ENCODE results near the gene GALNT17.

GALNT17 gene

GRCh38 chr7:71311576-71311975, 179.6 kb downstream of the GALNT17 start:
- Mint-ChIP-seq H3K9me3 (peaks cover 46% of the 10 kb centered on the region), H3K27me3 (ENCODE audit: low read depth, poor library complexity) (peaks cover 7% of the 10 kb centered on the region), H3K4me1 (peaks cover 35% of the 10 kb centered on the region), H3K27ac (no peak overlapping the region), H3K36me3 (ENCODE audit: low read depth) (peaks cover 6% of the 10 kb centered on the region), H3K4me3 (no peak overlapping the region)
- TF ChIP-seq, protein P1, sequence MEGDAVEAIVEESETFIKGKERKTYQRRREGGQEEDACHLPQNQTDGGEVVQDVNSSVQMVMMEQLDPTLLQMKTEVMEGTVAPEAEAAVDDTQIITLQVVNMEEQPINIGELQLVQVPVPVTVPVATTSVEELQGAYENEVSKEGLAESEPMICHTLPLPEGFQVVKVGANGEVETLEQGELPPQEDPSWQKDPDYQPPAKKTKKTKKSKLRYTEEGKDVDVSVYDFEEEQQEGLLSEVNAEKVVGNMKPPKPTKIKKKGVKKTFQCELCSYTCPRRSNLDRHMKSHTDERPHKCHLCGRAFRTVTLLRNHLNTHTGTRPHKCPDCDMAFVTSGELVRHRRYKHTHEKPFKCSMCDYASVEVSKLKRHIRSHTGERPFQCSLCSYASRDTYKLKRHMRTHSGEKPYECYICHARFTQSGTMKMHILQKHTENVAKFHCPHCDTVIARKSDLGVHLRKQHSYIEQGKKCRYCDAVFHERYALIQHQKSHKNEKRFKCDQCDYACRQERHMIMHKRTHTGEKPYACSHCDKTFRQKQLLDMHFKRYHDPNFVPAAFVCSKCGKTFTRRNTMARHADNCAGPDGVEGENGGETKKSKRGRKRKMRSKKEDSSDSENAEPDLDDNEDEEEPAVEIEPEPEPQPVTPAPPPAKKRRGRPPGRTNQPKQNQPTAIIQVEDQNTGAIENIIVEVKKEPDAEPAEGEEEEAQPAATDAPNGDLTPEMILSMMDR (IDR thresholded peaks at IDR 0.05): no peak
- DNase-seq: no peak

- no peak for DNase-seq
- Mint-ChIP-seq H3K36me3 (ENCODE audit: low read depth) (peaks cover 6% of the 10 kb centered on the region), H3K9me3 (peaks cover 46% of the 10 kb centered on the region), H3K4me1 (peaks cover 26% of the 10 kb centered on the region), H3K27me3 (ENCODE audit: low read depth, poor library complexity) (peaks cover 17% of the 10 kb centered on the region), H3K27ac (no peak overlapping the region), H3K4me3 (no peak overlapping the region)
- TF ChIP-seq, protein P1 (IDR thresholded peaks at IDR 0.05): no peak
Measured at GRCh38 chr7:71312755-71313490, 181.0 kb downstream of the GALNT17 start.

GRCh38 chr7:71313553-71313952, 181.6 kb downstream of the GALNT17 start:
- H3K4me3 Mint-ChIP-seq: no peak overlapping the region
- no peak overlapping the region for H3K27ac Mint-ChIP-seq
- DNase-seq: no peak
- H3K9me3 Mint-ChIP-seq: peaks cover 46% of the 10 kb centered on the region
- H3K27me3 Mint-ChIP-seq (ENCODE audit: low read depth, poor library complexity): peaks cover 17% of the 10 kb centered on the region
- H3K4me1 Mint-ChIP-seq: peaks cover 20% of the 10 kb centered on the region
- TF ChIP-seq, protein P1 (IDR thresholded peaks at IDR 0.05): no peak
- peaks cover 6% of the 10 kb centered on the region for H3K36me3 Mint-ChIP-seq (ENCODE audit: low read depth)

- no peak overlapping the region for H3K4me3 Mint-ChIP-seq
- H3K27me3 Mint-ChIP-seq (ENCODE audit: low read depth, poor library complexity): peaks cover 15% of the 10 kb centered on the region
- H3K9me3 Mint-ChIP-seq: peaks cover 6% of the 10 kb centered on the region
- H3K36me3 Mint-ChIP-seq (ENCODE audit: low read depth): no peaks in the 10 kb centered on the region
- TF ChIP-seq, protein P1 (IDR thresholded peaks at IDR 0.05): no peak
- H3K4me1 Mint-ChIP-seq: peaks cover 15% of the 10 kb centered on the region
- no peak overlapping the region for H3K27ac Mint-ChIP-seq
- no peak for DNase-seq
Measured at GRCh38 chr7:71320916-71321315, 189.0 kb downstream of the GALNT17 start.

DNA sequence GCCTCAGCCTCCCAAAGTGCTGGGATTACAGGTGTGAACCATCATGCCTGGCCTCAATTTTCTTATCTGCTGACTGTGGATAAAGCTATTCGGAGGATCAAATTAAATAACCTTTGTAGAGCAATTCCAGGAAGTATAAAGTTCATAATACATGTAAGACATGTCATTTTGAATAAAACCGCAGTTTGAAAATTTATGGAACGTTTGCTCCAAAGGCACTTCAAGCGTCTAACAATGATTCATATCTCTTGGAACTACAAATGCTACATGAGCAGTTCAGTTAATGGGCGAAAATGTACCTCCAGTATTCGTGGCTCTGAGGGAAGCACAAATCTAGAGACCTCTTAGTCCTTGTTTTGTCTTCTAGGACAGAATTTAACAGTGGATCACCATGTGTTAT, 190.3 kb downstream of the GALNT17 start:
- H3K27ac Mint-ChIP-seq: no peak overlapping the region
- no peak for DNase-seq
- H3K36me3 Mint-ChIP-seq (ENCODE audit: low read depth): no peaks in the 10 kb centered on the region
- H3K9me3 Mint-ChIP-seq: peaks cover 9% of the 10 kb centered on the region
- peaks cover 20% of the 10 kb centered on the region for H3K4me1 Mint-ChIP-seq
- TF ChIP-seq, protein P1 (IDR thresholded peaks at IDR 0.05): no peak
- no peak overlapping the region for H3K4me3 Mint-ChIP-seq
- H3K27me3 Mint-ChIP-seq (ENCODE audit: low read depth, poor library complexity): peaks cover 11% of the 10 kb centered on the region

DNA sequence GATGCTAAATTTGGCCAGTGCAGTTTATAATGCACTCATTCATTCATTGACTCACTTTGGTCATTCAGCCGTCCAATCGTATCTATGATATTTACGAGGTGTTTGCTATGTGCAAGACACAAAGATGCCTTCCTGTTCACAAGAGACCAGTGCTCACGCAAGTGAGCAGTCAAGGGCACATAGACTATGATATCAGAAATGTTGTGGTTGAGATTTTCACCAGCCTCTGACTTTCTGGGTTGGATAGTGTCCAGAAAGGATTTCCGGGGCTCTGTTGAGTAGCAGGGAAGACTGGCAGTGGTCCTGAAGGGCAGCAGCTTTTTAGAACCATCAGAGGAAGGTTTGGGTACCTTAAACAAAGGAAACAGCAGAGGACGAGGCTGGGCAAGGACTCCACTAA, 191.8 kb downstream of the GALNT17 start:
- no peak overlapping the region for H3K27ac Mint-ChIP-seq
- no peaks in the 10 kb centered on the region for H3K36me3 Mint-ChIP-seq (ENCODE audit: low read depth)
- peaks cover 5% of the 10 kb centered on the region for H3K27me3 Mint-ChIP-seq (ENCODE audit: low read depth, poor library complexity)
- peaks cover 17% of the 10 kb centered on the region for H3K9me3 Mint-ChIP-seq
- TF ChIP-seq, protein P1 (IDR thresholded peaks at IDR 0.05): no peak
- peaks cover 35% of the 10 kb centered on the region for H3K4me1 Mint-ChIP-seq
- DNase-seq: no peak
- no peak overlapping the region for H3K4me3 Mint-ChIP-seq
